HepG2 (cell line): ENCODE measurements around the gene OAF. TPM values are rescaled to one million over a fixed set of nuclear protein-coding genes. Genes with fewer than 3 reads are reported as not detected.

Experiments
- ARNT2 ChIP-seq: sonication (generic); formaldehyde crosslinking; IDR thresholded peaks from 2 replicates; pipeline ENCODE4 v1.8.0; 2022; ENCODE audit warnings: mild to moderate bottlenecking, low read depth, missing genetic modification reagents, moderate library complexity
- DMAP1 ChIP-seq: IDR thresholded peaks from 2 replicates; pipeline ENCODE4 v1.6.1; 2016
- DR1 ChIP-seq: sonication (generic); formaldehyde crosslinking; IDR thresholded peaks from 2 replicates; pipeline ENCODE4 v1.8.0; 2021; ENCODE audit warnings: mild to moderate bottlenecking, missing genetic modification reagents, inconsistent platforms
- FIP1L1 ChIP-seq: fragments of 200-400 bp; formaldehyde crosslinking; IDR thresholded peaks from 2 replicates; pipeline ENCODE4 v1.6.1; 2018; ENCODE audit warnings: low read depth, mild to moderate bottlenecking, low read length, moderate library complexity, borderline replicate concordance; ENCODE audit not compliant: insufficient read depth
- FOXP1 ChIP-seq, 2 experiments: fragments of 450-650 bp in 1 of 2; IDR thresholded peaks; 2 replicates each; pipeline ENCODE4 v1.6.1; 2017 to 2018; ENCODE audit warnings: antibody characterized with exemption in 1 of 2
- HNRNPUL1 ChIP-seq: fragments of 200-400 bp; formaldehyde crosslinking; IDR thresholded peaks from 2 replicates; pipeline ENCODE4 v1.6.1; 2017; ENCODE audit warnings: low read depth, mild to moderate bottlenecking, low read length, moderate library complexity
- HOXA3 ChIP-seq: sonication (generic); formaldehyde crosslinking; IDR thresholded peaks from 2 replicates; pipeline ENCODE4 v1.5.0; 2020; ENCODE audit warnings: missing genetic modification reagents
- KDM3A ChIP-seq: IDR thresholded peaks from 2 replicates; pipeline ENCODE4 v1.6.1; 2018; ENCODE audit warnings: low read depth, missing compliant biosample characterization
- NCOA2 ChIP-seq: sonication (generic); formaldehyde crosslinking; IDR thresholded peaks from 2 replicates; pipeline ENCODE4 v1.8.0; 2022; ENCODE audit warnings: inconsistent platforms
- NPAS2 ChIP-seq: sonication (generic); formaldehyde crosslinking; IDR thresholded peaks from 2 replicates; pipeline ENCODE4 v1.8.0; 2022; ENCODE audit warnings: mild to moderate bottlenecking, missing genetic modification reagents, borderline replicate concordance
- PHF5A ChIP-seq: IDR thresholded peaks from one replicate; pipeline ENCODE4 v1.6.1; 2018; ENCODE audit warnings: low read depth, missing genetic modification reagents; ENCODE audit not compliant: unreplicated experiment
- POLR2A ChIP-seq, 2 experiments: IDR thresholded peaks; 2 replicates each; pipeline ENCODE4 v1.6.1; 2011; ENCODE audit warnings: low read depth in 2 of 2, low read length in 2 of 2, mild to moderate bottlenecking in 1 of 2, moderate library complexity in 1 of 2; ENCODE audit not compliant: insufficient read depth in 1 of 2
- SYNCRIP ChIP-seq: fragments of 200-400 bp; formaldehyde crosslinking; IDR thresholded peaks from 2 replicates; pipeline ENCODE4 v1.6.1; 2018; ENCODE audit warnings: mild to moderate bottlenecking, low read depth, low read length; ENCODE audit not compliant: insufficient read depth
- TP53 ChIP-seq: sonication (generic); formaldehyde crosslinking; conservative IDR thresholded peaks from 2 replicates; pipeline ENCODE4 v1.4.0; 2020; ENCODE audit warnings: missing genetic modification reagents
- ZNF34 ChIP-seq: sonication (generic); formaldehyde crosslinking; IDR thresholded peaks from 2 replicates; pipeline ENCODE4 v1.4.0; 2020; ENCODE audit warnings: mild to moderate bottlenecking, missing genetic modification reagents, borderline replicate concordance
- ZNF367 ChIP-seq: sonication (generic); formaldehyde crosslinking; IDR thresholded peaks from 2 replicates; pipeline ENCODE4 v1.4.0; 2020; ENCODE audit warnings: missing genetic modification reagents, borderline replicate concordance
- ZNF713 ChIP-seq: sonication (generic); formaldehyde crosslinking; IDR thresholded peaks from 2 replicates; pipeline ENCODE4 v1.4.0; 2020; ENCODE audit warnings: mild to moderate bottlenecking, missing genetic modification reagents
- polyA plus RNA-seq, 8 experiments: library from polyadenylated mRNA; depleted of rRNA in 3 of 8; stranded (reverse) in 7 of 8; unstranded in 1 of 8; fragments of >200 nt; fragmentation: Illumina TruSeq in 4 of 8; extraction: Trizol in 4 of 8; gene quantifications; 2 replicates each; pipeline versions ENCODE4 v1.2.1 to v1.2.3, GENCODE V29; 2011 to 2016; ENCODE audit warnings: low read depth in 4 of 8, missing spikeins in 1 of 8, mixed read lengths in 1 of 8; ENCODE audit not compliant: insufficient read depth in 1 of 8
- total RNA-seq, 5 experiments: library from RNA; depleted of rRNA; stranded (reverse); fragments of >200 nt; fragmentation: Illumina TruSeq; extraction: Trizol; gene quantifications; 2 replicates each; pipeline ENCODE4 v1.2.3, GENCODE V29; 2016; ENCODE audit warnings: low read depth in 1 of 5
- TF ChIP-seq, protein P1 (sequence below): IDR thresholded peaks from 2 replicates; pipeline ENCODE4 v1.6.1; 2012; ENCODE audit warnings: inconsistent platforms
- TF ChIP-seq, protein P2 (sequence below): sonication (generic); formaldehyde crosslinking; IDR thresholded peaks from 2 replicates; pipeline ENCODE4 v1.5.1; 2020; ENCODE audit warnings: missing genetic modification reagents, mild to moderate bottlenecking, borderline replicate concordance
- TF ChIP-seq, protein P3 (sequence below): IDR thresholded peaks from 2 replicates; pipeline ENCODE4 v1.6.1; 2016; ENCODE audit warnings: control low read depth
- TF ChIP-seq, protein P4 (sequence below): sonication (generic); formaldehyde crosslinking; IDR thresholded peaks from 2 replicates; pipeline ENCODE4 v1.4.0; 2020; ENCODE audit warnings: missing genetic modification reagents
- TF ChIP-seq, protein P5 (sequence below): sonication (generic); formaldehyde crosslinking; IDR thresholded peaks from 2 replicates; pipeline ENCODE4 v1.5.1; 2020; ENCODE audit warnings: mild to moderate bottlenecking, moderate library complexity, missing genetic modification reagents

The OAF gene
- total and polyA plus RNA-seq, 2 of the 13 experiments (the other 11 are each of a cell fraction or from before 2014, with no cell fraction given), result 63.7 to 94.6 TPM

DNA sequence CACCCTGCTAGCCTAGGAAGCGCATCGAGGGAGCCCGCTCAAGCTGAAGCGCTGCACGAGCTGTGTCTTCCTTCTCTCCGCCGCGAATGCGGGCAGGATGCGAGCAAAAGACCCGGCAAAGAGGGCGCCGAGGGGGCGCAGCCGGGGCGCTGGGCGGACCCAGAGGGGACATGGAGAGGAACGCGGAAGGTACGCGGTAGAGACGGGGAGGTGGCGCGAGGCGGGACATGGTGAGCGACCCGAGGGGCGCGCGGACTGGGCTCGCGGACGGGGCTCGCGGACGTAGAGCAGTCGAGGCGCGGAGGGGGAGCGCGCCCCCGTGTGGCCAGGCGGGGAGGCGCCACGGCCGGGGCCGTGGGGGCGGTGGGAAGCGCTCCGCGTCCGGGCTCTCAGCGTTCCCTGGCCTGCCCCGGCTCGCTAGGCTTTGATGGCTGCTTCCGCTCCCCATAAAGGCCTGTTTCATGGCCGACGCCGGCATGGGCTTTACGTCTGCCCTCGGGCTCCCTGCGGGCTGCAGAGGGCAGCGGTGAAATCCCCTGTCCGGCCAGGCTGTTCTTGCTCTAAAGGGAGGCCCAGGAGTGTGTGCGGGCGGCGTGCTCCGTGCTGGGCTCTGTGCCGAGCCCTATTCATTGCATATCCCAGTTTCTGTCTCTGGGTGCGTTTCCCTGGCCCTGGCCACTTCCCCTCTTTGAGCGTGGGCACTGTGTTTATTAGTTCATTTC, 41.7 kb upstream of the OAF start (continued):
- TF ChIP-seq, protein P1, sequence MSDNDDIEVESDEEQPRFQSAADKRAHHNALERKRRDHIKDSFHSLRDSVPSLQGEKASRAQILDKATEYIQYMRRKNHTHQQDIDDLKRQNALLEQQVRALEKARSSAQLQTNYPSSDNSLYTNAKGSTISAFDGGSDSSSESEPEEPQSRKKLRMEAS, result peak; percentile 54
- TF ChIP-seq HNRNPUL1, result no peak
- no peak for TF ChIP-seq ZNF713 (CRISPR knock-in tag)
- TF ChIP-seq FOXP1 (IDR thresholded peaks at IDR 0.05), result no peak
- no peak for TF ChIP-seq FOXP1 (CRISPR knock-in tag; IDR thresholded peaks at IDR 0.05)
- TF ChIP-seq, protein P2, sequence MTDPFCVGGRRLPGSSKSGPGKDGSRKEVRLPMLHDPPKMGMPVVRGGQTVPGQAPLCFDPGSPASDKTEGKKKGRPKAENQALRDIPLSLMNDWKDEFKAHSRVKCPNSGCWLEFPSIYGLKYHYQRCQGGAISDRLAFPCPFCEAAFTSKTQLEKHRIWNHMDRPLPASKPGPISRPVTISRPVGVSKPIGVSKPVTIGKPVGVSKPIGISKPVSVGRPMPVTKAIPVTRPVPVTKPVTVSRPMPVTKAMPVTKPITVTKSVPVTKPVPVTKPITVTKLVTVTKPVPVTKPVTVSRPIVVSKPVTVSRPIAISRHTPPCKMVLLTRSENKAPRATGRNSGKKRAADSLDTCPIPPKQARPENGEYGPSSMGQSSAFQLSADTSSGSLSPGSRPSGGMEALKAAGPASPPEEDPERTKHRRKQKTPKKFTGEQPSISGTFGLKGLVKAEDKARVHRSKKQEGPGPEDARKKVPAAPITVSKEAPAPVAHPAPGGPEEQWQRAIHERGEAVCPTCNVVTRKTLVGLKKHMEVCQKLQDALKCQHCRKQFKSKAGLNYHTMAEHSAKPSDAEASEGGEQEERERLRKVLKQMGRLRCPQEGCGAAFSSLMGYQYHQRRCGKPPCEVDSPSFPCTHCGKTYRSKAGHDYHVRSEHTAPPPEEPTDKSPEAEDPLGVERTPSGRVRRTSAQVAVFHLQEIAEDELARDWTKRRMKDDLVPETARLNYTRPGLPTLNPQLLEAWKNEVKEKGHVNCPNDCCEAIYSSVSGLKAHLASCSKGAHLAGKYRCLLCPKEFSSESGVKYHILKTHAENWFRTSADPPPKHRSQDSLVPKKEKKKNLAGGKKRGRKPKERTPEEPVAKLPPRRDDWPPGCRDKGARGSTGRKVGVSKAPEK (CRISPR knock-in tag), result no peak
- TF ChIP-seq DR1 (CRISPR knock-in tag), result no peak
- TF ChIP-seq ZNF367 (CRISPR knock-in tag), result no peak
- TF ChIP-seq SYNCRIP, result no peak
- no peak for TF ChIP-seq ZNF34 (CRISPR knock-in tag)
- TF ChIP-seq, protein P3, sequence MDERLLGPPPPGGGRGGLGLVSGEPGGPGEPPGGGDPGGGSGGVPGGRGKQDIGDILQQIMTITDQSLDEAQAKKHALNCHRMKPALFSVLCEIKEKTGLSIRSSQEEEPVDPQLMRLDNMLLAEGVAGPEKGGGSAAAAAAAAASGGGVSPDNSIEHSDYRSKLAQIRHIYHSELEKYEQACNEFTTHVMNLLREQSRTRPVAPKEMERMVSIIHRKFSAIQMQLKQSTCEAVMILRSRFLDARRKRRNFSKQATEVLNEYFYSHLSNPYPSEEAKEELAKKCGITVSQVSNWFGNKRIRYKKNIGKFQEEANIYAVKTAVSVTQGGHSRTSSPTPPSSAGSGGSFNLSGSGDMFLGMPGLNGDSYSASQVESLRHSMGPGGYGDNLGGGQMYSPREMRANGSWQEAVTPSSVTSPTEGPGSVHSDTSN (CRISPR knock-in tag), result no peak
- no peak for TF ChIP-seq TP53 (CRISPR knock-in tag)
- TF ChIP-seq DMAP1 (CRISPR knock-in tag), result no peak
- TF ChIP-seq FIP1L1, result no peak
- TF ChIP-seq KDM3A (CRISPR knock-in tag), result no peak
- no peak for TF ChIP-seq NPAS2 (CRISPR knock-in tag)
- TF ChIP-seq, protein P4, sequence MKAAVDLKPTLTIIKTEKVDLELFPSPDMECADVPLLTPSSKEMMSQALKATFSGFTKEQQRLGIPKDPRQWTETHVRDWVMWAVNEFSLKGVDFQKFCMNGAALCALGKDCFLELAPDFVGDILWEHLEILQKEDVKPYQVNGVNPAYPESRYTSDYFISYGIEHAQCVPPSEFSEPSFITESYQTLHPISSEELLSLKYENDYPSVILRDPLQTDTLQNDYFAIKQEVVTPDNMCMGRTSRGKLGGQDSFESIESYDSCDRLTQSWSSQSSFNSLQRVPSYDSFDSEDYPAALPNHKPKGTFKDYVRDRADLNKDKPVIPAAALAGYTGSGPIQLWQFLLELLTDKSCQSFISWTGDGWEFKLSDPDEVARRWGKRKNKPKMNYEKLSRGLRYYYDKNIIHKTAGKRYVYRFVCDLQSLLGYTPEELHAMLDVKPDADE (CRISPR knock-in tag), result no peak
- no peak for TF ChIP-seq PHF5A (CRISPR knock-in tag)
- TF ChIP-seq ARNT2 (CRISPR knock-in tag), result 0 out of 2 replicates have a peak, but pooled peaks have one; percentile 24
- TF ChIP-seq, protein P5, sequence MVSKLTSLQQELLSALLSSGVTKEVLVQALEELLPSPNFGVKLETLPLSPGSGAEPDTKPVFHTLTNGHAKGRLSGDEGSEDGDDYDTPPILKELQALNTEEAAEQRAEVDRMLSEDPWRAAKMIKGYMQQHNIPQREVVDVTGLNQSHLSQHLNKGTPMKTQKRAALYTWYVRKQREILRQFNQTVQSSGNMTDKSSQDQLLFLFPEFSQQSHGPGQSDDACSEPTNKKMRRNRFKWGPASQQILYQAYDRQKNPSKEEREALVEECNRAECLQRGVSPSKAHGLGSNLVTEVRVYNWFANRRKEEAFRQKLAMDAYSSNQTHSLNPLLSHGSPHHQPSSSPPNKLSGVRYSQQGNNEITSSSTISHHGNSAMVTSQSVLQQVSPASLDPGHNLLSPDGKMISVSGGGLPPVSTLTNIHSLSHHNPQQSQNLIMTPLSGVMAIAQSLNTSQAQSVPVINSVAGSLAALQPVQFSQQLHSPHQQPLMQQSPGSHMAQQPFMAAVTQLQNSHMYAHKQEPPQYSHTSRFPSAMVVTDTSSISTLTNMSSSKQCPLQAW (CRISPR knock-in tag), result no peak
- peak; percentile 34; the same call in 1 of the 2 replicates for TF ChIP-seq HOXA3 (CRISPR knock-in tag)
- no peak for TF ChIP-seq NCOA2 (CRISPR knock-in tag)
- TF ChIP-seq POLR2A (IDR thresholded peaks at IDR 0.05; ENCODE audit: insufficient read depth in 1 of 2, low read depth in 2 of 2, low read length in 2 of 2), result no peak
